Suprapubic skin (tissue), 4 donors: ENCODE results near the gene GAGE12J.
"Not testable (repeated sequence)": the region's sequence is repeated elsewhere in the genome, so short reads cannot be mapped to it uniquely, and the experiment has no call there.

ENCODE experiments used
- EP300 ChIP-seq: sonication (generic); formaldehyde crosslinking; IDR thresholded peaks from one replicate; pipeline ENCODE4 v1.6.1; 2017; ENCODE audit warnings: antibody characterized with exemption
- POLR2A ChIP-seq, 2 donors: fragments of 450-650 bp; IDR thresholded peaks; one replicate each; pipeline ENCODE4 v1.6.1; 2017; ENCODE audit warnings: antibody characterized with exemption in 2 of 2, mild to moderate bottlenecking in 2 of 2, moderate library complexity in 2 of 2
- POLR2AphosphoS5 ChIP-seq, 3 donors: sonication (generic); formaldehyde crosslinking; IDR thresholded peaks; one replicate each; pipeline ENCODE4 v1.6.1; 2017; ENCODE audit warnings: antibody characterized with exemption in 3 of 3
- TF ChIP-seq, protein P1 (sequence below), 2 donors: fragments of 200-600 bp in 1 of 2; fragments of 450-650 bp in 1 of 2; sonication (generic) in 1 of 2; IDR thresholded peaks; one replicate each; pipeline ENCODE4 v1.5.1; 2016 to 2019; ENCODE audit warnings: antibody characterized with exemption in 2 of 2, mild to moderate bottlenecking in 1 of 2, moderate library complexity in 1 of 2

DNA sequence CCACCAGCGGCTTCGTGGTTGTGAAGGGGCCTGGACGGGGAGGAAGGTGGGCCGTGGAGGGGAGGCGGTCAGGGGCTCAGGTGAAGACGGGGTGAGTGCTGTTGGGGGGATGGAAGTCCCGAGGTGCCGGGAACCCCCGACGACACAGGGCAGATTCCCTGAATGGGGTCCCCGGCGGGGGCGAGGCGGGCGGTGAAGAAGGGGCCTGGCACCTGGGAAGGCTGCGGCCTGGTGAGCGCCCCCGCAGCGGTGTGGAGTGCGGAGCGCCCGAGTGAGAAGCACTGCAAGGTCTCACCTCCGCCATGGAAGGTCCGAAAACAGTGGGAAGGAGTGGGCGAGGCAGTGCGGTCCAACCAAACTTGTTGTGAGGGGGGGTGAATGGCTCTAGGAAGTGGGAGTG, 10.0 kb downstream of the GAGE12J start:
- TF ChIP-seq, protein P1, sequence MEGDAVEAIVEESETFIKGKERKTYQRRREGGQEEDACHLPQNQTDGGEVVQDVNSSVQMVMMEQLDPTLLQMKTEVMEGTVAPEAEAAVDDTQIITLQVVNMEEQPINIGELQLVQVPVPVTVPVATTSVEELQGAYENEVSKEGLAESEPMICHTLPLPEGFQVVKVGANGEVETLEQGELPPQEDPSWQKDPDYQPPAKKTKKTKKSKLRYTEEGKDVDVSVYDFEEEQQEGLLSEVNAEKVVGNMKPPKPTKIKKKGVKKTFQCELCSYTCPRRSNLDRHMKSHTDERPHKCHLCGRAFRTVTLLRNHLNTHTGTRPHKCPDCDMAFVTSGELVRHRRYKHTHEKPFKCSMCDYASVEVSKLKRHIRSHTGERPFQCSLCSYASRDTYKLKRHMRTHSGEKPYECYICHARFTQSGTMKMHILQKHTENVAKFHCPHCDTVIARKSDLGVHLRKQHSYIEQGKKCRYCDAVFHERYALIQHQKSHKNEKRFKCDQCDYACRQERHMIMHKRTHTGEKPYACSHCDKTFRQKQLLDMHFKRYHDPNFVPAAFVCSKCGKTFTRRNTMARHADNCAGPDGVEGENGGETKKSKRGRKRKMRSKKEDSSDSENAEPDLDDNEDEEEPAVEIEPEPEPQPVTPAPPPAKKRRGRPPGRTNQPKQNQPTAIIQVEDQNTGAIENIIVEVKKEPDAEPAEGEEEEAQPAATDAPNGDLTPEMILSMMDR (IDR thresholded peaks at IDR 0.05) = not testable (repeated sequence)
- not testable (repeated sequence) for TF ChIP-seq POLR2A (IDR thresholded peaks at IDR 0.05); POLR2AphosphoS5 (IDR thresholded peaks at IDR 0.05); EP300
